Natural killer cell (primary cell): Measurements from ENCODE around the gene PPP1R26. TPM values are rescaled to one million over a fixed set of nuclear protein-coding genes. Genes with fewer than 3 reads are reported as not detected.
"Not testable (repeated sequence)": the region's sequence is repeated elsewhere in the genome, so short reads cannot be mapped to it uniquely, and the experiment has no call there.

ENCODE experiments used
- ATAC-seq, 3 donors: fragments of 150-1000 bp in 2 of 3; fragments of 200-7000 bp in 1 of 3; cut with Tn5 transposase; 1 replicate in 1 of 3; 2 replicates in 2 of 3; pipeline ENCODE4 v1.10.0; 2021; ENCODE audit warnings: mild to moderate bottlenecking in 2 of 3, moderate library complexity in 2 of 3
- DNase-seq, 2 donors: peaks; one replicate each; pipeline versions ENCODE4 v3.0.0 to v3.0.0-alpha.2; 2013 to 2021; ENCODE audit warnings: mixed read lengths in 1 of 2
- H3K27ac ChIP-seq: one replicate; pipeline ENCODE4 v1.5.1; 2013; ENCODE audit warnings: mild to moderate bottlenecking, low read length
- H3K27me3 ChIP-seq: one replicate; pipeline ENCODE4 v1.6.1; 2013; ENCODE audit warnings: low read length; ENCODE audit not compliant: control insufficient read depth, insufficient read depth
- H3K36me3 ChIP-seq: one replicate; pipeline ENCODE4 v1.6.1; 2013; ENCODE audit warnings: low read length; ENCODE audit not compliant: control insufficient read depth, insufficient read depth
- H3K4me1 ChIP-seq: one replicate; pipeline ENCODE4 v1.6.1; 2013; ENCODE audit warnings: low read length; ENCODE audit not compliant: control insufficient read depth, insufficient read depth
- H3K4me3 ChIP-seq: one replicate; pipeline ENCODE4 v1.5.1; 2013; ENCODE audit warnings: low read length
- H3K9me3 ChIP-seq: one replicate; pipeline ENCODE4 v1.6.1; 2013; ENCODE audit warnings: low read length; ENCODE audit not compliant: control insufficient read depth, insufficient read depth
- H3K27ac Mint-ChIP-seq, 2 donors: one replicate each; pipeline ENCODE4 v1.8.0; 2022; ENCODE audit warnings: mild to moderate bottlenecking in 2 of 2, mixed read lengths in 2 of 2, moderate library complexity in 1 of 2
- H3K27me3 Mint-ChIP-seq, 2 donors: one replicate each; pipeline ENCODE4 v1.8.0; 2022; ENCODE audit warnings: low read depth in 2 of 2, mixed read lengths in 2 of 2
- H3K36me3 Mint-ChIP-seq: one replicate; pipeline ENCODE4 v1.8.0; 2022; ENCODE audit warnings: mixed read lengths
- H3K4me1 Mint-ChIP-seq, 2 donors: one replicate each; pipeline ENCODE4 v1.8.0; 2022; ENCODE audit warnings: mixed read lengths in 2 of 2
- H3K4me3 Mint-ChIP-seq: one replicate; pipeline ENCODE4 v1.8.0; 2022; ENCODE audit warnings: mild to moderate bottlenecking, moderate library complexity, mixed read lengths
- H3K9me3 Mint-ChIP-seq, 2 donors: one replicate each; pipeline ENCODE4 v1.8.0; 2022; ENCODE audit warnings: mixed read lengths in 2 of 2
- CTCF ChIP-seq: fragments of 200-600 bp; IDR thresholded peaks from one replicate; pipeline ENCODE4 v1.8.0; 2022; ENCODE audit warnings: antibody characterized with exemption
- WGBS: methylation state at CpG from one replicate; pipeline ENCODE4 v1.1.7; 2013; ENCODE audit warnings: missing lambda C conversion rate; ENCODE audit not compliant: insufficient coverage; 5-methylcytosine and 5-hydroxymethylcytosine counted together
- intact Hi-C: fragments of 100-400 bp; cut with micrococcal nuclease; formaldehyde crosslinking; loops from one replicate; pipeline ENCODE4 v1.14.2; 2022
- total RNA-seq, 4 donors: library from RNA; stranded (reverse); fragments of 120-200 nt in 1 of 4; gene quantifications; one replicate each; pipeline versions ENCODE4 v1.2.3 to v1.2.4, GENCODE V29; 2013 to 2022

Gene PPP1R26
- total RNA-seq, 3 donors from 2014 or later (not counting 1 experiment from before 2014, with no cell fraction given) = 3.2 to 5.3 (median 3.6) TPM

- H3K4me1 ChIP-seq = no peaks in the 10 kb centered on the region
- no peaks in the 10 kb centered on the region for H3K4me1 Mint-ChIP-seq
- no peak overlapping the region for H3K4me3 ChIP-seq
- peaks cover 5% of the 10 kb centered on the region for H3K9me3 ChIP-seq
- intact Hi-C loops = no loop called here
- H3K27ac Mint-ChIP-seq = no peak overlapping the region
- peaks cover 6 to 8% of the 10 kb centered on the region in 2 donors for H3K9me3 Mint-ChIP-seq
- ATAC-seq (no peak), DNase-seq (no peak)
- WGBS = 84% methylated on average over 12 of the region's 12 CpGs
- no peak for TF ChIP-seq CTCF
- H3K36me3 ChIP-seq = no peaks in the 10 kb centered on the region
- no peaks in the 10 kb centered on the region for H3K27me3 ChIP-seq
- H3K27me3 Mint-ChIP-seq = peaks cover 6 to 15% of the 10 kb centered on the region in 2 donors
- no peak overlapping the region for H3K27ac ChIP-seq
- no peak overlapping the region for H3K4me3 Mint-ChIP-seq
- H3K36me3 Mint-ChIP-seq = peaks cover 6% of the 10 kb centered on the region
Measured at GRCh38 chr9:135439916-135440315, 39.7 kb upstream of the PPP1R26 start.

GRCh38 chr9:135440620-135441019, 39.0 kb upstream of the PPP1R26 start:
- no peak overlapping the region for H3K4me3 ChIP-seq
- H3K27me3 Mint-ChIP-seq = peaks cover 8 to 9% of the 10 kb centered on the region in 2 donors
- peaks cover 6% of the 10 kb centered on the region for H3K36me3 Mint-ChIP-seq
- H3K27me3 ChIP-seq = no peaks in the 10 kb centered on the region
- no peak overlapping the region for H3K4me3 Mint-ChIP-seq
- H3K9me3 Mint-ChIP-seq = peaks cover 6 to 8% of the 10 kb centered on the region in 2 donors
- H3K27ac ChIP-seq = no peak overlapping the region
- H3K27ac Mint-ChIP-seq = no peak overlapping the region
- peaks cover 5% of the 10 kb centered on the region for H3K9me3 ChIP-seq
- no peak for ATAC-seq
- intact Hi-C loops = no loop called here
- no peaks in the 10 kb centered on the region for H3K4me1 Mint-ChIP-seq
- no peaks in the 10 kb centered on the region for H3K4me1 ChIP-seq
- WGBS = 89% methylated on average over 10 of the region's 10 CpGs
- no peaks in the 10 kb centered on the region for H3K36me3 ChIP-seq
- no peak for TF ChIP-seq CTCF
- no peak for DNase-seq

- H3K4me1 Mint-ChIP-seq, H3K27me3 ChIP-seq, intact Hi-C loops, H3K36me3 Mint-ChIP-seq, H3K36me3 ChIP-seq, H3K4me3 ChIP-seq, H3K9me3 Mint-ChIP-seq, H3K9me3 ChIP-seq, H3K27ac ChIP-seq, DNase-seq, H3K4me1 ChIP-seq, H3K4me3 Mint-ChIP-seq, H3K27ac Mint-ChIP-seq, H3K27me3 Mint-ChIP-seq, ATAC-seq: not testable (repeated sequence)
- WGBS = 67% methylated on average over 23 of the region's 23 CpGs
Measured at GRCh38 chr9:135441105-135442071, 38.2 kb upstream of the PPP1R26 start.

GRCh38 chr9:135442075-135442474, 37.5 kb upstream of the PPP1R26 start:
- H3K27ac ChIP-seq = no peak overlapping the region
- no peaks in the 10 kb centered on the region for H3K4me1 ChIP-seq
- TF ChIP-seq CTCF = no peak
- no peaks in the 10 kb centered on the region for H3K27me3 ChIP-seq
- H3K27ac Mint-ChIP-seq = no peak overlapping the region
- no peaks in the 10 kb centered on the region for H3K36me3 ChIP-seq
- intact Hi-C loops = no loop called here
- H3K4me1 Mint-ChIP-seq = no peaks in the 10 kb centered on the region
- H3K36me3 Mint-ChIP-seq = no peaks in the 10 kb centered on the region
- peaks cover 5% of the 10 kb centered on the region for H3K9me3 ChIP-seq
- no peak for DNase-seq
- no peak for ATAC-seq
- WGBS = 81% methylated on average over 10 of the region's 10 CpGs
- no peak overlapping the region for H3K4me3 Mint-ChIP-seq
- peaks cover 8 to 9% of the 10 kb centered on the region in 2 donors for H3K27me3 Mint-ChIP-seq
- H3K9me3 Mint-ChIP-seq = peaks cover 3 to 6% of the 10 kb centered on the region in 2 donors
- no peak overlapping the region for H3K4me3 ChIP-seq
